Measurements from ENCODE around the gene MRGPRX2. TPM values are rescaled to one million over a fixed set of nuclear protein-coding genes. Genes with fewer than 3 reads are reported as not detected.

MRGPRX2 gene
- total and polyA plus RNA-seq, 9 of the 15 experiments (the other 6 are each of a cell fraction or from before 2014, with no cell fraction given) = not detected

DNA sequence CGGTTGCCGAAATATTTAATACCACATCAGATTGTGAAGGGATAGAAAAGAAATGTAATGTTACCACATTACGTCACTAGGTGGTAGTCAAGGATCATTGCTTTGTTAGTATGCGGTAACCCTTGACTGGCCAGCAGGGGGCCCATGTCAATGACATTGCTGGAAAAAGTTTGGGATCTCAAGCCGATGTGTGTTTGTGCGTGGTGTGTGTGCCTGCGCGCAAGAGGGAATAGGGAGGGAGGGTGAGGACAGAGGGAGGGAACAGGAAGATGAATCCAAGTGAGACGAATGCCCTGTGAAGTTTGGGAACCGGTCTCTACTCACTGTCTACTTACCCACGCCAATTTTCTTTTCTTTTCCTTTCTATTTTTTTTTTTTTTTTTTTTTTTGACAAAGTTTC lies 10.7 kb upstream of the MRGPRX2 start (continued):
- TF ChIP-seq RCOR1 (IDR thresholded peaks at IDR 0.05; ENCODE audit: borderline replicate concordance in 1 of 2, low read depth in 2 of 2, low read length in 2 of 2) (peak in 1 of 2 experiments; percentile 38; a peak in 1 of 4 replicates), RBM25 (IDR thresholded peaks at IDR 0.05; ENCODE audit: low read depth, low read length, severe bottlenecking) (no peak), CXXC5 (CRISPR knock-in tag; IDR thresholded peaks at IDR 0.05) (peak; percentile 38; the same call in 1 of the 2 replicates), NBN (IDR thresholded peaks at IDR 0.05; ENCODE audit: low read depth) (no peak), E2F3 (CRISPR knock-in tag; IDR thresholded peaks at IDR 0.05) (no peak), ATF7 (IDR thresholded peaks at IDR 0.05) (peak; percentile 95), NFATC3 (IDR thresholded peaks at IDR 0.05) (no peak), CBX3 (IDR thresholded peaks at IDR 0.05; ENCODE audit: borderline replicate concordance in 1 of 2, low read length in 2 of 2) (peak in 1 of 2 experiments; percentile 37; a peak in 1 of 3 replicates), ZNF431 (CRISPR knock-in tag; IDR thresholded peaks at IDR 0.05) (no peak), XRCC5 (IDR thresholded peaks at IDR 0.05; ENCODE audit: low read depth, low read length) (0 out of 2 replicates have a peak, but pooled peaks have one; percentile 33), ZKSCAN3 (CRISPR knock-in tag; IDR thresholded peaks at IDR 0.05) (no peak), JUND (IDR thresholded peaks at IDR 0.05; ENCODE audit: borderline replicate concordance, low read depth, low read length) (peak; percentile 57; the same call in 1 of the 2 replicates), JUND (tag; IDR thresholded peaks at IDR 0.05; ENCODE audit: borderline replicate concordance, low read depth, low read length) (no peak; the same call in 1 of the 3 replicates)
- TF ChIP-seq, protein P1, sequence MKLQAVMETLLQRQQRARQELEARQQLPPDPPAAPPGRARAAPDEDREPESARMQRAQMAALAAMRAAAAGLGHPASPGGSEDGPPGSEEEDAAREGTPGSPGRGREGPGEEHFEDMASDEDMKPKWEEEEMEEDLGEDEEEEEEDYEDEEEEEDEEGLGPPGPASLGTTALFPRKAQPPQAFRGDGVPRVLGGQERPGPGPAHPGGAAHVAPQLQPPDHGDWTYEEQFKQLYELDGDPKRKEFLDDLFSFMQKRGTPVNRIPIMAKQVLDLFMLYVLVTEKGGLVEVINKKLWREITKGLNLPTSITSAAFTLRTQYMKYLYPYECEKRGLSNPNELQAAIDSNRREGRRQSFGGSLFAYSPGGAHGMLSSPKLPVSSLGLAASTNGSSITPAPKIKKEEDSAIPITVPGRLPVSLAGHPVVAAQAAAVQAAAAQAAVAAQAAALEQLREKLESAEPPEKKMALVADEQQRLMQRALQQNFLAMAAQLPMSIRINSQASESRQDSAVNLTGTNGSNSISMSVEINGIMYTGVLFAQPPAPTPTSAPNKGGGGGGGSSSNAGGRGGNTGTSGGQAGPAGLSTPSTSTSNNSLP (IDR thresholded peaks at IDR 0.05; ENCODE audit: borderline replicate concordance, low read depth, low read length) = peak; percentile 94
- TF ChIP-seq, protein P2, sequence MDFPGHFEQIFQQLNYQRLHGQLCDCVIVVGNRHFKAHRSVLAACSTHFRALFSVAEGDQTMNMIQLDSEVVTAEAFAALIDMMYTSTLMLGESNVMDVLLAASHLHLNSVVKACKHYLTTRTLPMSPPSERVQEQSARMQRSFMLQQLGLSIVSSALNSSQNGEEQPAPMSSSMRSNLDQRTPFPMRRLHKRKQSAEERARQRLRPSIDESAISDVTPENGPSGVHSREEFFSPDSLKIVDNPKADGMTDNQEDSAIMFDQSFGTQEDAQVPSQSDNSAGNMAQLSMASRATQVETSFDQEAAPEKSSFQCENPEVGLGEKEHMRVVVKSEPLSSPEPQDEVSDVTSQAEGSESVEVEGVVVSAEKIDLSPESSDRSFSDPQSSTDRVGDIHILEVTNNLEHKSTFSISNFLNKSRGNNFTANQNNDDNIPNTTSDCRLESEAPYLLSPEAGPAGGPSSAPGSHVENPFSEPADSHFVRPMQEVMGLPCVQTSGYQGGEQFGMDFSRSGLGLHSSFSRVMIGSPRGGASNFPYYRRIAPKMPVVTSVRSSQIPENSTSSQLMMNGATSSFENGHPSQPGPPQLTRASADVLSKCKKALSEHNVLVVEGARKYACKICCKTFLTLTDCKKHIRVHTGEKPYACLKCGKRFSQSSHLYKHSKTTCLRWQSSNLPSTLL (IDR thresholded peaks at IDR 0.05) = no peak
- TF ChIP-seq, protein P3, sequence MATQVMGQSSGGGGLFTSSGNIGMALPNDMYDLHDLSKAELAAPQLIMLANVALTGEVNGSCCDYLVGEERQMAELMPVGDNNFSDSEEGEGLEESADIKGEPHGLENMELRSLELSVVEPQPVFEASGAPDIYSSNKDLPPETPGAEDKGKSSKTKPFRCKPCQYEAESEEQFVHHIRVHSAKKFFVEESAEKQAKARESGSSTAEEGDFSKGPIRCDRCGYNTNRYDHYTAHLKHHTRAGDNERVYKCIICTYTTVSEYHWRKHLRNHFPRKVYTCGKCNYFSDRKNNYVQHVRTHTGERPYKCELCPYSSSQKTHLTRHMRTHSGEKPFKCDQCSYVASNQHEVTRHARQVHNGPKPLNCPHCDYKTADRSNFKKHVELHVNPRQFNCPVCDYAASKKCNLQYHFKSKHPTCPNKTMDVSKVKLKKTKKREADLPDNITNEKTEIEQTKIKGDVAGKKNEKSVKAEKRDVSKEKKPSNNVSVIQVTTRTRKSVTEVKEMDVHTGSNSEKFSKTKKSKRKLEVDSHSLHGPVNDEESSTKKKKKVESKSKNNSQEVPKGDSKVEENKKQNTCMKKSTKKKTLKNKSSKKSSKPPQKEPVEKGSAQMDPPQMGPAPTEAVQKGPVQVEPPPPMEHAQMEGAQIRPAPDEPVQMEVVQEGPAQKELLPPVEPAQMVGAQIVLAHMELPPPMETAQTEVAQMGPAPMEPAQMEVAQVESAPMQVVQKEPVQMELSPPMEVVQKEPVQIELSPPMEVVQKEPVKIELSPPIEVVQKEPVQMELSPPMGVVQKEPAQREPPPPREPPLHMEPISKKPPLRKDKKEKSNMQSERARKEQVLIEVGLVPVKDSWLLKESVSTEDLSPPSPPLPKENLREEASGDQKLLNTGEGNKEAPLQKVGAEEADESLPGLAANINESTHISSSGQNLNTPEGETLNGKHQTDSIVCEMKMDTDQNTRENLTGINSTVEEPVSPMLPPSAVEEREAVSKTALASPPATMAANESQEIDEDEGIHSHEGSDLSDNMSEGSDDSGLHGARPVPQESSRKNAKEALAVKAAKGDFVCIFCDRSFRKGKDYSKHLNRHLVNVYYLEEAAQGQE (IDR thresholded peaks at IDR 0.05; ENCODE audit: borderline replicate concordance) = peak; percentile 85
- TF ChIP-seq, protein P3 (CRISPR knock-in tag; IDR thresholded peaks at IDR 0.05; ENCODE audit: low read depth) = no peak
